GM23248 (cell line): ENCODE results near the gene STK32B.

Experiments
- EZH2 ChIP-seq: fragments of 200-600 bp; sonication (generic); IDR thresholded peaks from 2 replicates; pipeline ENCODE4 v1.6.1; 2018; ENCODE audit warnings: antibody characterized with exemption, mild to moderate bottlenecking; ENCODE audit not compliant: insufficient read depth, poor library complexity, severe bottlenecking
- EZH2phosphoT487 ChIP-seq: fragments of 200-600 bp; sonication (generic); IDR thresholded peaks from 2 replicates; pipeline ENCODE4 v1.6.1; 2018; ENCODE audit warnings: antibody characterized with exemption, moderate library complexity, mild to moderate bottlenecking, low read depth; ENCODE audit not compliant: insufficient read depth

DNA sequence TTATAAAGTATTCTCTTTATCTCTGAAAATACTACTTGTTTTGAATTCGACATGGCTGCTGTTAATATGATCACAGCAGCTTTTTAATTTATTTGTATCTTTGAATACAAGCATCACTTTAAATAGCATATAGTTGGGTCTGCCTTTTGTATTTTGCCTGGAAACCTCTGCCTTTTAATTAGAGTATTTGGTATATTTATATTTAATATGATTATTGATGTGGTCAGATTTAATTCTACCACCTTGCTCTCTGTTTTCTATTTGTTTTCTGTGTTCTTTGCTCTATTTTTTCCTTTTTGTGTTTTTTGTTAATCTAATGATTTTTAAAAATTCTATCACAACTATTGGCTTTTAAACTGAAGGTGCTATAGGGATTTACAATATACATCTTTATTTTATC, 21.7 kb downstream of the STK32B start:
- TF ChIP-seq EZH2 (no peak), EZH2phosphoT487 (no peak)
